GM19351 (cell line): ENCODE data around the gene ZNF862.

Source experiments
- ATAC-seq: cut with Tn5 transposase; IDR thresholded peaks from one replicate; pipeline ENCODE4 v1.9.1; 2021; ENCODE audit warnings: mild to moderate bottlenecking, moderate library complexity; ENCODE audit not compliant: unreplicated experiment

Gene ZNF862

DNA sequence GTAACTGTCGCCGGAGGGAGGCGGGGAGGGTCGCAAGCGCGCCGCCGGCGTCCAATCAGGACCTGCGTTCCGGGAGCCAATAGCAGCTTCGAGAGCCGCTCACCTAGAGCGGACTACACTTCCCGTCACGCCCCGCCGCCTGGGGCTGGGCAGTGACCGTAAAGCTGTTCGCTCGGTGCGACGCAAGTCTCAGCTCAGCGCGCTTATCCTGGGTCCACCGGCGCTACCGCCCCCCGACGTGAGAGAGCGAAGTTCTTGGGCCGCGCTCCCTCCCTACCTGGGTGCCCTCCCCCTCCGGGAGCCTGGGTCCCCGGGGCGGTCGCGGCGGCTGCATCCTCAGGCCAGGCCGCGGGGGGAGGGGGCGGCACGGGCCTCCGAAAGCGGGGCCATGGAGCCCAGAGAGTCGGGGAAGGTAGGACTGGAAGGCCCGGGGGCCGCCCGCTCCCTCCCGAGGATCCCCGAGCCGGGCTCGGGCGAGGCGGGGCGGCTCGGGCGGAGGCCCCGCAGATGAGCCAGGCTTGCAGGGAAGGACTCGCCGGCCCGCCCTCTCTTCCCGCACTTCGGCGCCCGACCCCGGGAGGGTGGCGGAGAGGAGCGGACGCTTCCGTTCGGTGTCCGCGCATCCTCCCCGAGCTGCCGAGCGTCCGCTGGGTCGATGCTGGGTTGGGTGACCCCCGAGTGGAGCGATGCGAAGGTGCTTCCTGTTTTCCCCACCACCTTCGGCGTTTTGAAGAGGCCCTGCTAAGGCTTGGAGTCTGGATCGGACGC, at the start of gene ZNF862:
ZNF862 (plus strand) TSS at position 152 of the 768 bp plus-strand sequence; CDS start at position 389, 237 bp downstream.
- ATAC-seq: peak; percentile 97

DNA sequence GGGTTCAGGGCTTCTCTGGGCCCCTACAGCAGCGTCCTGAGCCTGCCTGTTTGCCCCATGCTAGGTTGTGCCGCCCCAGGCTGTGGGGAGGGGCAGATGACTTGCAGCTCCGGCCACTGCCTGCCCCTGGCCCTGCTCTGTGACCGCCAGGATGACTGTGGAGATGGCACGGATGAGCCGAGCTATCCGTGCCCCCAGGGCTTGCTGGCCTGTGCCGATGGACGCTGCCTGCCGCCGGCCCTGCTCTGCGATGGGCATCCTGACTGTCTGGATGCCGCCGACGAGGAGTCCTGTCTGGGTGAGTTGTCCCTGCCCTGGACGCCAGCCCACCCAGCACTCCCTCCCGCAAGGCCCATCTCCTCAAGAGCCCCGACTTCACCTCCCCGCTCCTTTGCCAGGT, 49.1 kb upstream of the ZNF862 start:
- ATAC-seq: no peak

DNA sequence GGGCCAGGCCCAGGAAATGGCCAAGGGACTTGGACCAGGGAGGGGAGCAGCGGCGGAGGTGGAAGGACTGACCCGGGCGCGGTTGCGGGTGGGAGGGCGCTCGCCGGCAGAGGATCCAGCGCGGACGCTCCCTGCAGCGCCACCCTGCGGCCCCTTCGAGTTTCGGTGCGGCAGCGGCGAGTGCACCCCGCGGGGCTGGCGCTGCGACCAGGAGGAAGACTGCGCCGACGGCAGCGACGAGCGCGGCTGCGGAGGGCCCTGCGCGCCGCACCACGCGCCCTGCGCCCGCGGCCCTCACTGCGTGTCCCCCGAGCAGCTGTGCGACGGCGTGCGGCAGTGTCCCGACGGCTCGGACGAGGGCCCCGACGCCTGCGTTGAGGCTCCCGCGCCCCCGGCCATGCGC, 48.0 kb upstream of the ZNF862 start:
- no peak for ATAC-seq

DNA sequence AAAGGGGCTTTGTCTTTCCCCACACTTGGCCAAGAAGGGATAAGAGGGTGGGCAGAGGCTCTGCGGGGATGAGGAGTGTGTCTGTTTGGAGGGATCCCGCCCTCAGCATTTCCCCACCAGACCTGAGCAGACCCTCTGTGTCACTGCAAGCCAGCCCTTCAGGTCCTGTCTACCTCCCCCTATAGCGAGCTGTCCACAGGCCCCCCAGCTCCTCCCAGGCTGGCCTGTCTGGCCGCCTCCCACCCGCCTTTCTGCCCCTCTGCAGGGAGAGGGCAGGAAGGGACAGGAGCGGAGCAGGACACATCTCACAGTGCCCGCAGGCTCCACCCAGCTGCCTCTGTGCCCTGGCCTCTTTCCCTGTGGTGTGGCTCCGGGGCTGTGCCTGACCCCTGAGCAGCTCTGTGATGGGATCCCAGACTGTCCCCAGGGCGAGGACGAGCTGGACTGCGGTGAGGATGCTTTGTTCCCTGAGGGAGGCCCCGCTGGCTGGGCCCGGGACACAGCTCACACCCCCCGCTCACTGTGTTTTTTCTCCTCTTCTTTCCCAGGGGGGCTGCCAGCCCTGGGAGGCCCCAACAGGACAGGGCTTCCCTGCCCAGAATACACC, 47.3 kb upstream of the ZNF862 start:
- ATAC-seq: no peak

DNA sequence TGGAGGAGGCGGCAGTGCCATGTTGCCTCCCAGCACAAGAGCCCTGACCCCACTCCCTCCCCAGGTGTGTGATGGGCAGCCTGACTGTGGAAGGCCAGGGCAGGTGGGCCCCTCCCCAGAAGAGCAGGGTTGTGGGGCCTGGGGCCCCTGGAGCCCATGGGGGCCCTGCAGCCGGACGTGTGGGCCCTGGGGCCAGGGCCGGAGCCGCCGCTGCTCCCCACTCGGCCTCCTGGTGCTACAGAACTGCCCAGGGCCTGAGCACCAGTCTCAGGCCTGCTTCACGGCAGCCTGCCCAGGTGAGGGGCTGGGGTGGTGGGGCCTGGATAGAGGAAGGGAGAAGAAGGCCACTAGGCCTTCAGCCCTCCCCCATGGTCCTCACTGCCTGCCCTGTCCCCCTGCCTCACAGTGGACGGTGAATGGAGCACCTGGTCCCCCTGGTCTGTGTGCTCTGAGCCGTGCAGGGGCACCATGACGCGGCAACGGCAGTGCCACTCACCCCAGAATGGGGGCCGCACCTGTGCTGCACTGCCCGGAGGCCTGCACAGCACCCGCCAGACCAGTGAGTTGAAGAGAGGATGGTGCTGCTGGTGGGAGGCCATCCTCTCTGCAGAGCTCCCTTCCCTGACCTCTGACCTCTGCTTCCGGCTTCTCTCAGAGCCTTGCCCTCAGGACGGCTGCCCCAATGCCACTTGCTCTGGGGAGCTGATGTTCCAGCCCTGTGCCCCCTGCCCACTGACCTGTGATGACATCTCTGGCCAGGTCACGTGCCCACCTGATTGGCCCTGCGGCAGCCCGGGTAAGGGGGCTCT, 46.6 kb upstream of the ZNF862 start:
- ATAC-seq: no peak

DNA sequence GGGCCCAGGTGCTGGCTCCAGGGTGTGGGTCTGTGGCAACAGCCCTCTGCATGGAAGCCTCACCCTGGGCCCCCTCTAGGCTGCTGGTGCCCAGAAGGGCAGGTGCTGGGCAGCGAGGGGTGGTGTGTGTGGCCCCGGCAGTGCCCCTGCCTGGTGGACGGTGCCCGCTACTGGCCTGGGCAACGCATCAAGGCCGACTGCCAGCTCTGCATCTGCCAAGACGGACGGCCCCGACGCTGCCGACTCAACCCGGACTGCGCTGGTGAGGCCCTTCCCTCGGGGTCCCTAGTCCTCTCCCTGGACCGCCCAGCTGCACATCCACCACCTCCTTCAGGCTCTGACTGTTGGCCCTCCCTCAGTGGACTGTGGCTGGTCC, 46.0 kb upstream of the ZNF862 start:
- ATAC-seq: no peak

DNA sequence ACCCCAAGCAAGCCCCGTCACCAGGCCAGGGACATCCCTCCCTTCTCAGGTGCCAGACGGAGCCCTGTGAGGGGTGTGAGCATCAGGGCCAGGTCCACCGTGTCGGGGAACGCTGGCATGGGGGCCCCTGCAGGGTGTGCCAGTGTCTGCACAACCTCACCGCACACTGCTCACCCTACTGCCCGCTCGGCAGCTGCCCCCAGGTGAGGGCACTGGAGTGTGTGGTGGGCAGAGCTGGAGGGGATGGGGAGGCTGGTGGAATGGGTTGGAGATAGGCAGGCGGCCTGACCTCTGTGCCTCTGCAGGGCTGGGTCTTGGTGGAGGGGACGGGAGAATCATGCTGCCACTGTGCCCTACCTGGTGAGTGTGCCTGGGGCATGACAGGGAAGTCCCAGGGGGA, 44.9 kb upstream of the ZNF862 start:
- ATAC-seq: no peak

DNA sequence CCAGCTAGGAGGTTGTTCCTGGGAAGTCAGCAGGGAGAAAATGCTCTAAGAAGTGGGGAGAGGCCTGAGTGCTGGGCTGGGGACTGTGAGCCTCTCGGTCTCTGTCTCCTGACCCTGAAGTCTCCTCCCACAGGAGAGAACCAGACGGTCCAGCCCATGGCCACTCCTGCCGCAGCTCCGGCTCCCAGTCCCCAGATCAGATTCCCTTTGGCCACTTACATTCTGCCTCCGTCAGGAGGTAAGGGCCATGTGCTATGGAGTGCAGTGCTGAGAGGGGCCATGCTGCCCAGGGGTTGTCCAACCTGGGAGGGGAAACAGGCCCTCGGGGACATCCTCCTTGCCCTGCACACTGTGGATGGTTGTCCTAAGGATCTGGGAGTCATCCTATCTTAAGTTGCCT, 43.5 kb upstream of the ZNF862 start:
- ATAC-seq: no peak

DNA sequence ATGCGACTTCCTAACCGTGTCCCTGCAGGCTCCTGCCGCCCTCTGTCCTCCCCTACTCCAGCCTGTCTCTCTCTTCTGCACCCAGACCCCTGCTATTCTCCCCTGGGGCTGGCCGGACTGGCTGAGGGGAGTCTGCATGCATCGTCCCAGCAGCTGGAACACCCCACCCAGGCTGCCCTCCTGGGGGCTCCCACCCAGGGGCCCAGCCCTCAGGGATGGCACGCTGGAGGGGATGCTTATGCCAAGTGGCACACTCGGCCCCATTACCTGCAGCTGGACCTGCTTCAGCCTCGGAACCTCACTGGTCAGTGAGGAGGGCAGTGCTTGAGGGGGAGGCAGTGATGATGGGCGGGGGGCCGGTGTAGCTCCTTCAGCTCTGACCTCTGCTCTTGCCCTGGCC, 43.0 kb upstream of the ZNF862 start:
- ATAC-seq: no peak

DNA sequence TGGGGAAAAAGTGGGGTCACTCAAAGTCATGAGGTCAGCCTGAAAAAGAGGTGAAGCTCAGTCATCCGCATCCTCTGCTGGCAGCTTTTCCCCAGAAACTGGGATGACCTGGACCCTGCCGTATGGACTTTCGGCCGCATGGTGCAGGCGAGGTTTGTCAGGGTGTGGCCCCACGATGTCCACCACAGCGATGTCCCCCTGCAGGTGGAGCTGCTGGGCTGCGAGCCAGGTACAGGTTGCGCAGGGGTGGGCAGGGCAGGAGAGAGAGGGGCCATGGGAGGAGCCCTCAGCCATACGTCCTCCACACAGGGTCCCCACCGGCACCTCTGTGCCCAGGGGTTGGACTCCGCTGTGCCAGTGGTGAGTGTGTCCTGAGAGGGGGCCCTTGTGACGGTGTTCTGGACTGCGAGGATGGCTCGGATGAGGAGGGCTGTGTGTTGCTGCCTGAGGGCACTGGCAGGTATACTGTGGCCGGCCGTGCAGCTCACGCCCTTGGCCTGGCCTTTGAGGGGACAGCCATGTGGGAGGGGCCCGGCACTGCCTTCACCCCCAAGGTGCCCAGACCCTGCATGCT, 41.8 kb upstream of the ZNF862 start:
- ATAC-seq: no peak

DNA sequence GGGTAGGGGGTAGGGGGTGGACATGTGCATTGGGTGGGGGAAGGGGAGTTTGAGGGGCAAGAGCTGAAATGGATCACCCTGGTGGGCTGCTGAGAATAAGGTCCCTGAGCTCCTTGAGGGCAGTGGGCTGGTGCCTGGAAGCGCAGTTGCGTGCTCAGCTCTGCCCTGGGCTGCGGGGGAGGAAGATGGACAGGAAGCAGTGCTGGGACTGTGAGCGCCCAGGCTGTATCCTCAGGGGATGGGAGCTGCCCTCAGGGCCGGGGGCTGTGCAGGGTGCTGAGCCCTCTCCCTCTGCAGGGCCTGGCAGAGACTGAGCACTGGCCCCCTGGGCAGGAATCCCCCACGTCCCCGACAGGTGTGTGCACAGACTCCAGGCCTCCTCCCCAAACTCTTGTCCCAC, 40.4 kb upstream of the ZNF862 start:
- no peak for ATAC-seq

DNA sequence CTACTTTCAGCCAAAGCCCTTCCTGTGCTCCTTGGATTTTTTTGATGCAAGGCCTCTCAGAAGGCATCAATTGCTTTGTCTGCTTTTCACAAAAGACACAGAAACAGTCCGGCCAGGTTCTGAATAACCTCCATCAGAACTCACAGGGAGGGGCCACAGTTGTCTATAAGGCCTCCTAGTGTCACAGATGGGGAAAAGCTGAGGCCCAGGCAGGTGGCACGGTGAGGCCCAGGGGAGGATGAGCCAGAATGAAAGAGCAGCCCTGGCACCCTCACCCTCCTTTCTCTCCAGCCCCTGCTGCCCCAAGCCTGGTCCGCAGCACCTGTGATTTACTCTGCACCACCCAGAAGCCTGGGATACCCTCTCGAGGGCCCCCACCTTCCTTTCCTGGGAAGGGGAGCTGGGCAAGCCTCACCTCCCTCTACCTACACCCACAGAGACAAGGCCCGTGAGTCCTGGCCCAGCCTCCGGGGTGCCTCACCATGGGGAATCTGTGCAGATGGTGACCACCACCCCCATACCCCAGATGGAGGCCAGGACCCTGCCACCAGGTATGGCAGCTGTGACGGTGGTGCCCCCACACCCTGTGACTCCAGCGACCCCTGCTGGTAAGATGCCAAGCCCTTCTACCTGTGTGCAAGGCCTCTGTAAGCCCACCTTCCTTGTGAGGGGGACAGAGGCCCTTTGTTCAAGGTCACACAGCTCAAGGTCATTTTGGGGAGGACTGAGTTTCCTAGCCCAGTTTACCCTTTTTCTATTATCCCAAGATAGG, 38.6 kb upstream of the ZNF862 start:
- ATAC-seq: no peak

DNA sequence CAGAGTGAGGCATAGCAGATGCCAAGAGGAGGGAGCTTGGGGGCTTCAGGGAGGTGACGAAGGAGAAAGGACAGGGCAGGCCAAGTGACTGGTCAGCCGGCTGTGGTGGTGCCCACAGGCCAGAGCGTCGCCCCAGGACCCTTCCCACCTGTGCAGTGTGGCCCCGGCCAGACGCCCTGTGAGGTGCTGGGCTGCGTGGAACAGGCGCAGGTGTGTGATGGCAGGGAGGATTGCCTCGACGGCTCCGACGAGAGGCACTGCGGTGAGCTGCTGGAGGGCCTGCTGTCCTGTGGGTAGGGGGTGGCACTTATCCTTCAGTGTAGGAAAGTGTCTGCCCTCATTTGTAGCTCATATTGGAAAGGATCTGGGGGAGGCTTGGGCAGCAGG, 38.0 kb upstream of the ZNF862 start:
- ATAC-seq: no peak

DNA sequence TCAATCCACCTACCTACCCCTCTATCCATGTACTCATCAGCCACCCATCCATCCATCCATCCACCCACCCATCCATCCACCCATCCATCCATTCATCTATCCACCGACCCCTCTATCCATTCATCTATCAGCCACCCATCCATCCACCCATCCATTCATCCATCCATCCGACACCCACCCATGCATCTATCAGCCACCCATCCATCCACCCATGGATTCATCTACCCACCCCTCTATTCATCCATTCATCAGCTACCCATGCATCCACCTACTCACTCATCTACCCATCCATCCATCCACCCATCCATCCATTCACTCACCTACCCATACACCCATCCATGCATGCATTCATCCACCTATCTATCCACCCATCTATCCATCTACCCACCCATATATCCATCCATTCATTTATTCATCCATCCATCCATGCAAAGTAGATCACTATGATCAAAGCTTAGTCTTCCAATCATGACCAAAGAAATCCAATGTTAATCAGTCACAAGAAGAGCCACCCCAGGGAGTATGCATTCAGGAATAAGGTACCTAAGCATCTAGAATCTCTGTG, 37.1 kb upstream of the ZNF862 start:
- no peak for ATAC-seq

DNA sequence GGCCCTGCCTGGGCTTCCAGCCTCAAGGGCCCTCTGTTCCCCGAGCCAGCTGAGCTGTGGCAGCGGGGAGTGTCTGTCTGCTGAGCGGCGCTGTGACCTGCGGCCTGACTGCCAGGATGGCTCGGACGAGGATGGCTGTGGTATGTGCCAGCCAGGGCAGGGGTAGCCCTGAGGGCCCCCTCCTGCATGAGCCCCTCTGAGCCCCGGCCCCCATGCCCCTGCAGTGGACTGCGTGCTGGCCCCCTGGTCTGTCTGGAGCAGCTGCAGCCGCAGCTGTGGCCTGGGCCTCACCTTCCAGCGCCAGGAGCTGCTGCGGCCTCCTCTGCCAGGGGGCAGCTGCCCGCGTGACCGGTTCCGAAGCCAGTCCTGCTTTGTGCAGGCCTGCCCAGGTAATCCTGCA, 36.4 kb upstream of the ZNF862 start:
- ATAC-seq: no peak

DNA sequence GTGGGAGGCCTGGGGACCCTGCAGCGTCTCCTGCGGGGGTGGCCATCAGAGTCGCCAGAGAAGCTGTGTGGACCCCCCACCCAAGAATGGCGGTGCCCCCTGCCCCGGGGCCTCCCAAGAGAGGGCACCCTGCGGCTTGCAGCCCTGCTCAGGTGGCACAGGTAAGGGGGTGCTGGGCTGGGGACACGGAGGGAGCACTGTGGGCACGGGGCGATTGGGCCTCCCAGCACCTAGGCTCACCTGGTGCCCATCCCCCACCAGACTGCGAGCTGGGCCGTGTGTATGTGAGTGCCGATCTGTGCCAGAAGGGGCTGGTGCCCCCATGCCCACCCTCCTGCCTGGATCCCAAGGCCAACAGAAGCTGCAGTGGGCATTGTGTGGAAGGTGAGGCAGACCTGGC, 35.2 kb upstream of the ZNF862 start:
- ATAC-seq: no peak

DNA sequence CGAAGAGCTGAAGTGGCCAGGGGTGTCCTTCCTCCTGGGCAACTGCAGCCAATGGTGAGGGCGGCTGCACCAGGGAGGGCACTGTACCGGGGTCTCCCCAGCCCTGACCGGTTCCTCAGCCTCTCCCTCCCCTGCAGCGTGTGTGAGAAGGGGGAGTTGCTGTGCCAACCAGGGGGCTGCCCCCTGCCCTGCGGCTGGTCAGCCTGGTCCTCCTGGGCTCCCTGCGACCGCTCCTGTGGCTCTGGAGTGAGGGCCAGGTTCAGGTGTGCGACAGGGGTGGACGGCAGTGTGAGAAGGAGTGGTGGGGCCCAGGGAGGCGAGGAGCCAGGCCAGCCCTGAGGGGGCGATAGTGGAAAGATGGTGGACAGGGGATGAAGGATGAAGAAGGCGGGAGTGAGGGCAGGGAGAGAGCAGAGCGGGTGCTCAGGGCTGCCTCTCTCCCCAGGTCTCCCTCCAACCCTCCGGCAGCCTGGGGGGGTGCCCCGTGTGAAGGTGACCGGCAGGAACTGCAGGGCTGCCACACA, 34.6 kb upstream of the ZNF862 start:
- no peak for ATAC-seq

DNA sequence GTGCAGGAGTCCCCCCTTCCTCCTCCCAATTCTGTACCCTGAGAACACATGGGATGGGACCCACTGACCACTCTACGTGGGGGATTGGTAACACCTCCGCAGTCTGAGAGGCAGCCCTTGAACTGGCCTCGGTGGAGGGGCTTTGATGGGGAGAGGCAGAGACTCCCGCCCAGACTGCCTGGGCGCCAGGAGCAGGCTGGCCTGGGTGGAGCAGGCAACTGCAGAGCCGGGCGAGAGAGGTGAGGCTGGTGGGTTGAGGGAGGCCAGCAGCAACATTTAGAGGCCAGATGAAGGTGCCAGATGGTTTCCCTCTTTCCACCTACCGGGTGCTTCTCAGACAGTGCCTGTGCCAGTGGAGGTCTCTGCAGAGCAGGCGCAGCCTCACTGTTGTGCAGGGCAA, 34.1 kb upstream of the ZNF862 start:
- ATAC-seq: no peak

DNA sequence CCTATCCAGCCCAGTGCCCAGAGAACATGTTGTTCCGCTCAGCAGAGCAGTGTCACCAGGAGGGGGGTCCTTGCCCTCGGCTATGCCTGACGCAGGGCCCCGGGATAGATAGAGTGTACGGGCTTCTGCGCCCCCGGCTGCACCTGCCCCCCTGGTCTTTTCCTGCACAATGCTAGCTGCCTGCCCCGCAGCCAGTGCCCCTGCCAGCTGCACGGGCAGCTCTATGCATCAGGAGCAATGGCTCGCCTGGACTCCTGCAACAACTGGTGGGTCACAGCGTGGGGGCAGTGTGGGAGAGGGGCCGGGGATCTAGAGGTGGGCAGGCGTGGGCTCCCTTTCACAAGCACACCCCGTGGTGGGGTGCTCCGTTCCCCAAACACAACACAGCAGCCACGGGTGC, 31.4 kb upstream of the ZNF862 start:
- no peak for ATAC-seq

DNA sequence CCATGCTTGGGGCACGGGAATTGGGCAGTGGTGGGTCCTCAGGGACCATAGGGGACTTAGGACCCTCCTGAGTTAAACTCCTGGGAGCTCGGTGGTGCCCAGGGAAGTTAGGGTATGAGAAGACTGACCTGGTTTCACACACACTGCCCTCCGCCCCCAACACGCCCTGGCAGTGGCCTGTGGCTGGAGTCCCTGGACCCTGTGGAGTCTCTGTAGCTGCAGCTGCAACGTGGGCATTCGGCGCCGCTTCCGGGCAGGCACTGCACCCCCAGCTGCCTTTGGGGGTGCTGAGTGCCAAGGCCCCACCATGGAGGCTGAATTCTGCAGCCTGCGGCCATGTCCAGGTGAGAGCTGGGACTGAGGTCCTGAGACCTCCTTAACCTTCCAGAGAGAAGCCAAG, 29.9 kb upstream of the ZNF862 start:
- no peak for ATAC-seq
